Liver (tissue), 9 donors: ENCODE data around the gene EIPR1. TPM values are rescaled to one million over a fixed set of nuclear protein-coding genes. Genes with fewer than 3 reads are reported as not detected.

ENCODE experiments used
- DNase-seq: peaks from one replicate; pipeline ENCODE4 v3.0.0-alpha.2; 2017; ENCODE audit warnings: low spot score
- H3K27ac ChIP-seq, 2 donors: one replicate each; pipeline ENCODE4 v1.7.0; 2013; ENCODE audit warnings: inconsistent platforms in 2 of 2, low read length in 2 of 2, control low read depth in 1 of 2, low read depth in 1 of 2, mild to moderate bottlenecking in 1 of 2
- H3K27me3 ChIP-seq, 4 donors: one replicate each; pipeline versions ENCODE4 v1.6.1 to v1.7.0; 2013; ENCODE audit warnings: low read length in 3 of 4, inconsistent platforms in 1 of 4, mild to moderate bottlenecking in 1 of 4, moderate library complexity in 1 of 4; ENCODE audit not compliant: control insufficient read depth in 4 of 4, insufficient read depth in 4 of 4
- H3K36me3 ChIP-seq, 4 donors: one replicate each; pipeline versions ENCODE4 v1.6.1 to v1.7.0; 2013; ENCODE audit warnings: low read length in 3 of 4, mild to moderate bottlenecking in 3 of 4, low read depth in 1 of 4, moderate library complexity in 1 of 4; ENCODE audit not compliant: control insufficient read depth in 4 of 4, insufficient read depth in 3 of 4
- H3K4me1 ChIP-seq, 4 donors: one replicate each; pipeline versions ENCODE4 v1.6.1 to v1.7.0; 2013; ENCODE audit warnings: low read length in 3 of 4, mild to moderate bottlenecking in 3 of 4, moderate library complexity in 1 of 4; ENCODE audit not compliant: control insufficient read depth in 4 of 4, insufficient read depth in 4 of 4
- H3K4me3 ChIP-seq, 3 donors: one replicate each; pipeline versions ENCODE4 v1.6.1 to v1.7.0; 2013; ENCODE audit warnings: low read length in 3 of 3, control low read depth in 1 of 3, low read depth in 1 of 3, mild to moderate bottlenecking in 1 of 3
- H3K9ac ChIP-seq, 2 donors: one replicate each; pipeline ENCODE4 v1.7.0; 2013; ENCODE audit warnings: low read length in 2 of 2, mild to moderate bottlenecking in 2 of 2, moderate library complexity in 2 of 2, control low read depth in 1 of 2, low read depth in 1 of 2
- H3K9me3 ChIP-seq, 4 donors: one replicate each; pipeline versions ENCODE4 v1.6.1 to v1.7.0; 2013; ENCODE audit warnings: low read length in 3 of 4; ENCODE audit not compliant: control insufficient read depth in 4 of 4
- ATF3 ChIP-seq: IDR thresholded peaks from 2 replicates; pipeline ENCODE4 v1.6.1; 2016; ENCODE audit warnings: antibody characterized with exemption
- CTCF ChIP-seq: fragments of 150-350 bp; IDR thresholded peaks from 2 replicates; pipeline ENCODE4 v1.5.1; 2017; ENCODE audit warnings: improper control_type of control experiment, low read depth, low read length; ENCODE audit not compliant: missing input control
- EGR1 ChIP-seq, 2 donors: IDR thresholded peaks; 2 replicates each; pipeline ENCODE4 v1.6.1; 2016 to 2018; ENCODE audit warnings: antibody characterized with exemption in 2 of 2, low read depth in 2 of 2
- FOXA1 ChIP-seq: IDR thresholded peaks from 2 replicates; pipeline ENCODE4 v1.6.1; 2016; ENCODE audit warnings: antibody characterized with exemption
- GABPA ChIP-seq, 2 donors: IDR thresholded peaks in 1 of 2; conservative IDR thresholded peaks in 1 of 2; 2 replicates each; pipeline ENCODE4 v1.6.1; 2016; ENCODE audit warnings: antibody characterized with exemption in 2 of 2, mild to moderate bottlenecking in 1 of 2, moderate library complexity in 1 of 2
- HNF4G ChIP-seq: IDR thresholded peaks from 2 replicates; pipeline ENCODE4 v1.6.1; 2016; ENCODE audit warnings: antibody characterized with exemption
- JUND ChIP-seq, 2 donors: IDR thresholded peaks; 2 replicates each; pipeline ENCODE4 v1.6.1; 2016; ENCODE audit warnings: antibody characterized with exemption in 2 of 2
- MAX ChIP-seq: IDR thresholded peaks from 2 replicates; pipeline ENCODE4 v1.6.1; 2016; ENCODE audit warnings: antibody characterized with exemption
- NR2F2 ChIP-seq: IDR thresholded peaks from 2 replicates; pipeline ENCODE4 v1.6.1; 2016; ENCODE audit warnings: antibody characterized with exemption
- RAD21 ChIP-seq, 2 donors: IDR thresholded peaks; 2 replicates each; pipeline ENCODE4 v1.6.1; 2016; ENCODE audit warnings: antibody characterized with exemption in 2 of 2, mild to moderate bottlenecking in 2 of 2
- REST ChIP-seq: IDR thresholded peaks from 2 replicates; pipeline ENCODE4 v1.6.1; 2016; ENCODE audit warnings: antibody characterized with exemption, mild to moderate bottlenecking
- RXRA ChIP-seq, 2 donors: IDR thresholded peaks; 2 replicates each; pipeline ENCODE4 v1.6.1; 2017 to 2018; ENCODE audit warnings: antibody characterized with exemption in 2 of 2, mild to moderate bottlenecking in 1 of 2
- SP1 ChIP-seq: IDR thresholded peaks from 2 replicates; pipeline ENCODE4 v1.6.1; 2018; ENCODE audit warnings: antibody characterized with exemption, mild to moderate bottlenecking
- TAF1 ChIP-seq: conservative IDR thresholded peaks from 2 replicates; pipeline ENCODE4 v1.6.1; 2016; ENCODE audit warnings: antibody characterized with exemption, mild to moderate bottlenecking
- WGBS: extraction: QIAGEN DNeasy Blood & Tissue Kit; methylation state at CpG from one replicate; pipeline ENCODE4 v1.1.7; 2013; 5-methylcytosine and 5-hydroxymethylcytosine counted together
- polyA plus RNA-seq, 2 donors: library from polyadenylated mRNA; stranded (reverse) in 1 of 2; unstranded in 1 of 2; fragments of 200-250 nt in 1 of 2; fragments of >200 nt in 1 of 2; fragmentation: Nextera tagmentation in 1 of 2; extraction: Ambion mirVana in 1 of 2; gene quantifications; one replicate each; pipeline versions ENCODE4 v1.2.1 to v1.2.3, GENCODE V29; 2013 to 2015
- total RNA-seq, 2 donors: library from RNA; depleted of rRNA; stranded (reverse); fragments of >200 nt; gene quantifications; one replicate each; pipeline ENCODE4 v1.2.3, GENCODE V29; 2014
- donor health status: healthy.
- donor health status: healthy.
- donor health status: healthy.
- donor health status: healthy.
- donor health status: healthy.

EIPR1 gene
- total and polyA plus RNA-seq, 4 donors = 7.6 to 12.1 (median 11.4) TPM

GRCh38 chr2:3326871-3327270, 50.7 kb downstream of the EIPR1 start:
- no peak for DNase-seq
- H3K36me3 ChIP-seq = peaks cover 0 to 5% (median 2%) of the 10 kb centered on the region in 4 donors
- WGBS = 90% methylated on average over 15 of the region's 15 CpGs

GRCh38 chr2:3326182-3326537, 51.5 kb downstream of the EIPR1 start:
- TF ChIP-seq RAD21 (IDR thresholded peaks at IDR 0.05) (no peak), ATF3 (no peak), SP1 (no peak), MAX (no peak), HNF4G (no peak), REST (no peak), FOXA1 (no peak), EGR1 (IDR thresholded peaks at IDR 0.05; ENCODE audit: low read depth in 2 of 2) (no peak), NR2F2 (no peak), CTCF (no peak), TAF1 (no peak), RXRA (IDR thresholded peaks at IDR 0.05) (no peak), JUND (IDR thresholded peaks at IDR 0.05) (no peak), GABPA (IDR thresholded peaks at IDR 0.05 in 1 of 2, conservative IDR thresholded peaks at IDR 0.05 in 1 of 2) (no peak)
- Histone ChIP-seq H3K4me3 (no peak overlapping the region), H3K27ac (no peak overlapping the region), H3K36me3 (peaks cover 0 to 4% (median 2%) of the 10 kb centered on the region in 4 donors), H3K27me3 (no peaks in the 10 kb centered on the region), H3K9me3 (no peaks in the 10 kb centered on the region), H3K9ac (no peak overlapping the region), H3K4me1 (peaks cover 8 to 34% (median 19%) of the 10 kb centered on the region in 4 donors)
- DNase-seq = no peak
- 97% methylated on average over 7 of the region's 7 CpGs for WGBS

More at GRCh38 chr2:3326871-3327270, 50.7 kb downstream of the EIPR1 start:
- no peak overlapping the region for H3K9ac ChIP-seq
- H3K4me3 ChIP-seq = no peak overlapping the region
- TF ChIP-seq JUND (IDR thresholded peaks at IDR 0.05) = no peak
- no peaks in the 10 kb centered on the region for H3K27me3 ChIP-seq
- peaks cover 8 to 34% (median 19%) of the 10 kb centered on the region in 4 donors for H3K4me1 ChIP-seq
- no peak overlapping the region for H3K27ac ChIP-seq
- no peaks in the 10 kb centered on the region for H3K9me3 ChIP-seq
